HEK293 (cell line): ENCODE data around the gene TBC1D17.
A peak's percentile ranks its signal among the peaks of the same experiment; 100 is the strongest.

Experiments
- CTCF ChIA-PET: fragments of 350-600 bp; formaldehyde crosslinking; extraction: SDS; loops from one replicate; lab custom pipeline; 2021; ENCODE audit warnings: antibody characterized with exemption; lab: Yijun Ruan, JAX
- POLR2A ChIA-PET: fragments of 300-600 bp; formaldehyde crosslinking; extraction: SDS; loops from one replicate; lab custom pipeline; 2020; ENCODE audit warnings: antibody characterized with exemption, inconsistent platforms; lab: Yijun Ruan, JAX
- H3K27ac ChIP-seq: fragments of 200-500 bp; sonication (Bioruptor generic); 2 replicates; pipeline ENCODE4 v1.5.1; 2014; ENCODE audit warnings: low read depth, low read length, control low read depth, inconsistent platforms; ENCODE audit errors: extremely low read depth
- H3K36me3 ChIP-seq, 2 experiments: fragments of 200-500 bp in 1 of 2; sonication (Bioruptor generic) in 1 of 2; 1 replicate in 1 of 2; 2 replicates in 1 of 2; pipeline ENCODE4 v1.5.1; 2014 to 2017; ENCODE audit warnings: inconsistent platforms in 2 of 2, low read length in 2 of 2; ENCODE audit not compliant: control insufficient read depth in 2 of 2, insufficient read depth in 1 of 2
- H3K4me1 ChIP-seq: fragments of 200-500 bp; sonication (Bioruptor generic); 2 replicates; pipeline ENCODE4 v1.5.1; 2014; ENCODE audit warnings: mild to moderate bottlenecking, low read length, inconsistent platforms; ENCODE audit not compliant: control insufficient read depth, insufficient read depth
- H3K4me3 ChIP-seq: 2 replicates; pipeline ENCODE4 v1.5.1; 2011; ENCODE audit warnings: low read depth, mild to moderate bottlenecking, control low read depth, low read length, moderate library complexity
- H3K9me3 ChIP-seq: fragments of 200-500 bp; sonication (Bioruptor generic); 2 replicates; pipeline ENCODE4 v1.5.1; 2014; ENCODE audit warnings: low read depth, low read length, inconsistent platforms; ENCODE audit not compliant: control insufficient read depth, insufficient read depth
- KLF16 ChIP-seq: fragments of 450-650 bp; formaldehyde crosslinking; IDR thresholded peaks from 2 replicates; pipeline ENCODE4 v1.5.1; 2017; ENCODE audit warnings: missing biosample characterization, missing genetic modification characterization
- MYNN ChIP-seq: fragments of 450-650 bp; formaldehyde crosslinking; IDR thresholded peaks from 2 replicates; pipeline ENCODE4 v1.5.1; 2016; ENCODE audit warnings: missing biosample characterization, missing genetic modification characterization, borderline replicate concordance
- PRDM1 ChIP-seq: fragments of 450-650 bp; formaldehyde crosslinking; IDR thresholded peaks from 2 replicates; pipeline ENCODE4; 2016; ENCODE audit warnings: missing biosample characterization, missing genetic modification characterization
- ZBTB21 ChIP-seq: fragments of 450-650 bp; formaldehyde crosslinking; IDR thresholded peaks from 2 replicates; pipeline ENCODE4 v1.5.1; 2017; ENCODE audit warnings: missing biosample characterization, missing genetic modification characterization
- ZBTB6 ChIP-seq: fragments of 450-650 bp; formaldehyde crosslinking; IDR thresholded peaks from 2 replicates; pipeline ENCODE4 v1.5.1; 2017; ENCODE audit warnings: missing biosample characterization, missing genetic modification characterization
- ZNF10 ChIP-seq: fragments of 450-650 bp; formaldehyde crosslinking; IDR thresholded peaks from 2 replicates; pipeline ENCODE4 v1.5.1; 2017; ENCODE audit warnings: missing biosample characterization, missing genetic modification characterization
- ZNF157 ChIP-seq: fragments of 450-650 bp; formaldehyde crosslinking; IDR thresholded peaks from 2 replicates; pipeline ENCODE4 v1.5.1; 2016; ENCODE audit warnings: missing biosample characterization, missing genetic modification characterization
- ZNF169 ChIP-seq: fragments of 450-650 bp; formaldehyde crosslinking; IDR thresholded peaks from 2 replicates; pipeline ENCODE4 v1.5.1; 2016; ENCODE audit warnings: missing biosample characterization, missing genetic modification characterization
- ZNF221 ChIP-seq: fragments of 450-650 bp; formaldehyde crosslinking; IDR thresholded peaks from 2 replicates; pipeline ENCODE4 v1.5.1; 2017; ENCODE audit warnings: missing biosample characterization, missing genetic modification characterization, borderline replicate concordance
- ZNF26 ChIP-seq: fragments of 450-650 bp; formaldehyde crosslinking; IDR thresholded peaks from 2 replicates; pipeline ENCODE4 v1.5.1; 2016; ENCODE audit warnings: missing biosample characterization, missing genetic modification characterization
- ZNF311 ChIP-seq: fragments of 450-650 bp; formaldehyde crosslinking; IDR thresholded peaks from 2 replicates; pipeline ENCODE4 v1.5.1; 2017; ENCODE audit warnings: missing biosample characterization, missing genetic modification characterization, borderline replicate concordance
- ZNF518A ChIP-seq: fragments of 450-650 bp; formaldehyde crosslinking; conservative IDR thresholded peaks from 2 replicates; pipeline ENCODE4 v1.5.1; 2016; ENCODE audit warnings: low read depth, missing biosample characterization, missing genetic modification characterization
- ZNF677 ChIP-seq: fragments of 450-650 bp; IDR thresholded peaks from 2 replicates; pipeline ENCODE4 v1.5.0; 2018; ENCODE audit warnings: missing biosample characterization, mild to moderate bottlenecking, missing genetic modification characterization, moderate library complexity
- ZNF768 ChIP-seq: fragments of 450-650 bp; formaldehyde crosslinking; IDR thresholded peaks from 2 replicates; pipeline ENCODE4 v1.5.1; 2018; ENCODE audit warnings: missing biosample characterization, mild to moderate bottlenecking, missing genetic modification characterization
- ZNF785 ChIP-seq: fragments of 450-650 bp; formaldehyde crosslinking; IDR thresholded peaks from 2 replicates; pipeline ENCODE4 v1.5.1; 2016; ENCODE audit warnings: missing biosample characterization, missing genetic modification characterization
- ZSCAN16 ChIP-seq: fragments of 450-650 bp; formaldehyde crosslinking; IDR thresholded peaks from 2 replicates; pipeline ENCODE4 v1.5.1; 2016; ENCODE audit warnings: missing biosample characterization, missing genetic modification characterization

Gene TBC1D17

GRCh38 chr19:49920624-49921363, 43.3 kb downstream of the TBC1D17 start:
- CTCF ChIA-PET, result interaction anchor here (0.7 kb wide), 1 partner anchor 63 kb away, joined by 3 read pairs; no protein-coding TSS in a partner anchor
- Histone ChIP-seq H3K9me3 (no peaks in the 10 kb centered on the region), H3K4me1 (no peaks in the 10 kb centered on the region; the same call in 1 of the 2 replicates), H3K36me3 (peaks cover 53 to 86% of the 10 kb centered on the region in 2 experiments), H3K4me3 (no peak overlapping the region), H3K27ac (no peak overlapping the region)
- POLR2A ChIA-PET, result interaction anchor here (0.7 to 3.3 kb wide), 7 partner anchors 8 to 33 kb away, joined by 3 to 25 read pairs (median 6); partner anchors contain the start of genes ATF5 and NUP62
- TF ChIP-seq ZNF785 (tag by site-specific recombination) (no peak), MYNN (tag by site-specific recombination) (no peak), ZNF169 (tag by site-specific recombination) (no peak), ZNF10 (tag by site-specific recombination) (0 out of 2 replicates have a peak, but pooled peaks have one; percentile 44), ZBTB21 (tag by site-specific recombination) (no peak), ZNF157 (tag by site-specific recombination) (no peak), ZNF221 (tag by site-specific recombination) (no peak), ZBTB6 (tag by site-specific recombination) (no peak), PRDM1 (tag by site-specific recombination) (peak; percentile 40; the same call in 1 of the 2 replicates), ZNF311 (tag by site-specific recombination) (no peak), KLF16 (tag by site-specific recombination) (no peak), ZSCAN16 (tag by site-specific recombination) (no peak), ZNF518A (tag by site-specific recombination) (no peak), ZNF768 (tag by site-specific recombination) (no peak), ZNF26 (tag by site-specific recombination) (no peak), ZNF677 (tag by site-specific recombination) (no peak)
